GM12878 (cell line): Measurements from ENCODE around the gene SPATS1. TPM values are rescaled to one million over a fixed set of nuclear protein-coding genes. Genes with fewer than 3 reads are reported as not detected.

ENCODE experiments used
- ATAC-seq: fragments of 200-7000 bp; cut with Tn5 transposase; 3 replicates; pipeline ENCODE4 v1.9.1; 2020; ENCODE audit warnings: mild to moderate bottlenecking, moderate library complexity
- BruUV-seq: library from RNA; stranded (reverse); fragments of 400-500 nt; replicated peaks from 2 replicates; lab custom pipeline; 2021; lab: Mats Ljungman, UMichigan
- CTCF ChIA-PET: fragments of 300-600 bp; sonication (Branson Sonifier 250); formaldehyde crosslinking; extraction: SDS; loops from one replicate; lab custom pipeline; 2021; ENCODE audit warnings: inconsistent platforms; lab: Yijun Ruan, JAX
- POLR2A ChIA-PET: fragments of 350-600 bp; formaldehyde crosslinking; extraction: SDS; loops from one replicate; lab custom pipeline; 2021; ENCODE audit warnings: inconsistent platforms; lab: Charles Lee
- RAD21 ChIA-PET: fragments of 300-600 bp; sonication (Branson Sonifier 250); formaldehyde crosslinking; loops from one replicate; lab custom pipeline; 2023; ENCODE audit warnings: antibody characterized with exemption; ENCODE audit not compliant: unreplicated experiment; lab: Charles Lee
- SMC1A ChIA-PET: fragments of 300-600 bp; sonication (Branson Sonifier 250); formaldehyde crosslinking; loops from one replicate; lab custom pipeline; 2023; ENCODE audit not compliant: unreplicated experiment, uncharacterized antibody; lab: Charles Lee
- DNase-seq: peaks from one replicate; pipeline ENCODE4 v3.0.0-alpha.2; 2011; ENCODE audit warnings: low read depth, low spot score
- FAIRE-seq: peaks from 3 replicates; lab custom pipeline; 2011; peaks lifted over from hg19 to GRCh38; lab: Jason Lieb, UNC
- H2AFZ ChIP-seq: 2 replicates; pipeline ENCODE4 v1.6.0; 2011; ENCODE audit warnings: low read depth, low read length, control low read depth; ENCODE audit not compliant: control insufficient read depth
- H3K27ac ChIP-seq: 2 replicates; pipeline ENCODE4 v1.5.1; 2011; ENCODE audit warnings: control low read depth; ENCODE audit not compliant: control insufficient read depth, insufficient read depth
- H3K27me3 ChIP-seq, 2 experiments: replicated peaks in 1 of 2; 2 replicates each; pipeline versions ENCODE4 v1.6.0 to v1.6.1; 2011; ENCODE audit warnings: low read length in 1 of 2; ENCODE audit not compliant: control insufficient read depth in 2 of 2, insufficient read depth in 2 of 2
- H3K36me3 ChIP-seq, 2 experiments: 2 replicates each; pipeline ENCODE4 v1.5.1; 2011; ENCODE audit warnings: low read length in 1 of 2; ENCODE audit not compliant: control insufficient read depth in 2 of 2, insufficient read depth in 2 of 2
- H3K4me1 ChIP-seq: 2 replicates; pipeline ENCODE4 v1.6.1; 2011; ENCODE audit warnings: mild to moderate bottlenecking, low read length, moderate library complexity, mixed read lengths; ENCODE audit not compliant: control insufficient read depth, insufficient read depth
- H3K4me2 ChIP-seq: 2 replicates; pipeline ENCODE4 v1.6.0; 2011; ENCODE audit warnings: control low read depth; ENCODE audit not compliant: control insufficient read depth, insufficient read depth
- H3K4me3 ChIP-seq: fragments of 200-600 bp; sonication (generic); 2 replicates; pipeline ENCODE4 v1.5.1; 2016
- H3K79me2 ChIP-seq: 2 replicates; pipeline ENCODE4 v1.6.0; 2011; ENCODE audit warnings: low read length; ENCODE audit not compliant: control insufficient read depth, insufficient read depth
- H3K9ac ChIP-seq: 2 replicates; pipeline ENCODE4 v1.8.0; 2011; ENCODE audit warnings: low read length, control low read depth, mixed read lengths; ENCODE audit not compliant: control insufficient read depth, insufficient read depth
- H3K9me3 ChIP-seq: replicated peaks from 3 replicates; pipeline ENCODE4 v1.5.1; 2011; ENCODE audit warnings: mild to moderate bottlenecking, low read length; ENCODE audit not compliant: control insufficient read depth, insufficient read depth
- H4K20me1 ChIP-seq: 2 replicates; pipeline ENCODE4 v1.6.0; 2011; ENCODE audit not compliant: control insufficient read depth, insufficient read depth
- BCL3 ChIP-seq: IDR thresholded peaks from 2 replicates; pipeline ENCODE4 v1.6.1; 2011; ENCODE audit warnings: borderline replicate concordance, low read depth, mild to moderate bottlenecking, moderate library complexity, low read length; ENCODE audit not compliant: insufficient read depth, poor library complexity, severe bottlenecking
- BHLHE40 ChIP-seq, 2 experiments: fragments of 450-650 bp in 1 of 2; IDR thresholded peaks; 2 replicates each; pipeline ENCODE4 v1.6.1; 2011 to 2017; ENCODE audit warnings: low read depth in 2 of 2, borderline replicate concordance in 1 of 2, improper control_type of control experiment in 1 of 2, low read length in 1 of 2, mild to moderate bottlenecking in 1 of 2
- BRCA1 ChIP-seq: IDR thresholded peaks from 2 replicates; pipeline ENCODE4 v1.6.1; 2011; ENCODE audit warnings: low read depth, low read length, improper control_type of control experiment
- CBX5 ChIP-seq: sonication (generic); IDR thresholded peaks from 2 replicates; pipeline ENCODE4 v1.6.1; 2016; ENCODE audit warnings: low read depth, moderate library complexity, mild to moderate bottlenecking, inconsistent platforms
- CREB1 ChIP-seq: IDR thresholded peaks from 2 replicates; pipeline ENCODE4 v1.6.1; 2012; ENCODE audit warnings: low read depth, mild to moderate bottlenecking, inconsistent platforms
- DPF2 ChIP-seq: fragments of 450-650 bp; IDR thresholded peaks from 2 replicates; pipeline ENCODE4 v1.6.1; 2017; ENCODE audit warnings: mild to moderate bottlenecking
- EP300 ChIP-seq, 2 experiments: fragments of 150-350 bp in 1 of 2; IDR thresholded peaks; 2 replicates each; pipeline ENCODE4 v1.6.1; 2011 to 2012; ENCODE audit warnings: low read depth in 2 of 2, low read length in 2 of 2, borderline replicate concordance in 1 of 2, improper control_type of control experiment in 1 of 2, inconsistent platforms in 1 of 2; ENCODE audit not compliant: control insufficient read depth in 1 of 2
- FOXK2 ChIP-seq: fragments of 450-650 bp; IDR thresholded peaks from 2 replicates; pipeline ENCODE4 v1.6.1; 2017; ENCODE audit warnings: mild to moderate bottlenecking, moderate library complexity
- HSF1 ChIP-seq: fragments of 150-350 bp; IDR thresholded peaks from 2 replicates; pipeline ENCODE4 v1.6.1; 2014; ENCODE audit warnings: mild to moderate bottlenecking, low read depth, low read length
- IKZF1 ChIP-seq: fragments of 450-650 bp; conservative IDR thresholded peaks from 2 replicates; pipeline ENCODE4 v1.6.1; 2017; ENCODE audit warnings: antibody characterized with exemption, mild to moderate bottlenecking
- MEF2B ChIP-seq: fragments of 450-650 bp; IDR thresholded peaks from 2 replicates; pipeline ENCODE4 v1.6.1; 2018; ENCODE audit warnings: mild to moderate bottlenecking, moderate library complexity; ENCODE audit not compliant: partially characterized antibody, poor library complexity, severe bottlenecking
- MYB ChIP-seq: fragments of 150-350 bp; IDR thresholded peaks from 2 replicates; pipeline ENCODE4 v1.6.1; 2014; ENCODE audit warnings: mild to moderate bottlenecking, low read depth, low read length, borderline replicate concordance
- NBN ChIP-seq: fragments of 450-650 bp; IDR thresholded peaks from 2 replicates; pipeline ENCODE4 v1.6.1; 2016
- NFYA ChIP-seq: IDR thresholded peaks from 2 replicates; pipeline ENCODE4 v1.6.1; 2011; ENCODE audit warnings: low read depth, mild to moderate bottlenecking, low read length, improper control_type of control experiment, borderline replicate concordance
- NR2C2 ChIP-seq: IDR thresholded peaks from 2 replicates; pipeline ENCODE4 v1.6.1; 2011; ENCODE audit warnings: borderline replicate concordance, low read depth; ENCODE audit not compliant: control insufficient read depth, insufficient read length
- NRF1 ChIP-seq: conservative IDR thresholded peaks from 2 replicates; pipeline ENCODE4 v1.6.1; 2011; ENCODE audit warnings: mild to moderate bottlenecking, low read depth, low read length, improper control_type of control experiment
- PAX8 ChIP-seq: fragments of 450-650 bp; IDR thresholded peaks from 2 replicates; pipeline ENCODE4 v1.6.1; 2017; ENCODE audit warnings: mild to moderate bottlenecking, moderate library complexity
- POLR2A ChIP-seq: IDR thresholded peaks from 2 replicates; pipeline ENCODE4 v1.6.1; 2011; ENCODE audit warnings: low read depth, mild to moderate bottlenecking, low read length
- SMAD5 ChIP-seq: IDR thresholded peaks from 2 replicates; pipeline ENCODE4 v1.6.1; 2016; ENCODE audit warnings: antibody characterized with exemption, low read depth
- STAT3 ChIP-seq: IDR thresholded peaks from 2 replicates; pipeline ENCODE4 v1.6.1; 2011; ENCODE audit warnings: low read depth, low read length, improper control_type of control experiment
- WGBS: methylation state at CpG from one replicate; pipeline ENCODE4 v1.1.6; 2016; ENCODE audit warnings: low lambda C conversion rate; ENCODE audit not compliant: insufficient replicate concordance, insufficient coverage; ENCODE audit errors: missing lambda C conversion rate; 5-methylcytosine and 5-hydroxymethylcytosine counted together
- in situ Hi-C: fragments of 300-500 bp; cut with MboI; formaldehyde crosslinking; loops from 9 replicates; pipeline ENCODE4 v1.14.3; 2018; ENCODE audit warnings: mixed read lengths
- intact Hi-C: fragments of 100-400 bp; cut with micrococcal nuclease; formaldehyde crosslinking; loops from one replicate; pipeline ENCODE4 v1.14.2; 2022; ENCODE audit not compliant: unreplicated experiment
- polyA plus RNA-seq, 11 experiments: library from polyadenylated mRNA; depleted of rRNA in 4 of 11; unstranded in 6 of 11; stranded (reverse) in 5 of 11; fragments of >200 nt; fragmentation: Nextera tagmentation in 4 of 11; fragmentation: Illumina TruSeq in 1 of 11; extraction: Ambion mirVana in 4 of 11; extraction: Trizol in 1 of 11; gene quantifications; 1 replicate in 1 of 11; 2 replicates in 10 of 11; pipeline versions ENCODE4 v1.2.1 to v1.2.3, GENCODE V29; 2011 to 2016; ENCODE audit warnings: inconsistent platforms in 2 of 11, missing spikeins in 2 of 11, low read depth in 1 of 11
- total RNA-seq, 4 experiments: library from RNA; depleted of rRNA in 3 of 4; stranded (reverse); fragments of >200 nt in 3 of 4; fragmentation: Illumina TruSeq in 1 of 4; extraction: Trizol in 1 of 4; gene quantifications; 2 replicates each; pipeline versions ENCODE4 v1.2.1 to v1.2.3, GENCODE V29; 2013 to 2021

Gene SPATS1
- total and polyA plus RNA-seq, 10 of the 15 experiments (the other 5 are each of a cell fraction or from before 2014, with no cell fraction given) = 0.12 TPM; not detected in 9

- TF ChIP-seq HSF1 = no peak
- no peak for TF ChIP-seq BRCA1
- TF ChIP-seq NR2C2 = no peak
- no peak for TF ChIP-seq IKZF1
- no peak for TF ChIP-seq BCL3
- no peak for TF ChIP-seq POLR2A
- TF ChIP-seq STAT3 = no peak
- no peak for TF ChIP-seq NBN
- TF ChIP-seq DPF2 = no peak
- TF ChIP-seq BHLHE40 (IDR thresholded peaks at IDR 0.05; ENCODE audit: borderline replicate concordance in 1 of 2, low read depth in 2 of 2, low read length in 1 of 2) = no peak
- TF ChIP-seq MYB = no peak
- no peak for TF ChIP-seq CREB1
- TF ChIP-seq MEF2B = no peak
- no peak for TF ChIP-seq CBX5
- TF ChIP-seq EP300 (IDR thresholded peaks at IDR 0.05; ENCODE audit: borderline replicate concordance in 1 of 2, control insufficient read depth in 1 of 2, low read depth in 2 of 2, low read length in 2 of 2) = no peak
- no peak for TF ChIP-seq PAX8
- TF ChIP-seq NFYA = no peak
- no peak for TF ChIP-seq NRF1
- no peak for TF ChIP-seq FOXK2
- TF ChIP-seq SMAD5 = no peak
- H2AFZ ChIP-seq = no peak overlapping the region
- no peaks in the 10 kb centered on the region for H3K79me2 ChIP-seq
- no TSS peak for BruUV-seq
- H3K4me3 ChIP-seq = no peak overlapping the region
- peaks cover 0 to 3% of the 10 kb centered on the region in 2 experiments; a peak in 2 of 4 replicates for H3K27me3 ChIP-seq
- no peak overlapping the region for H3K4me2 ChIP-seq
- ATAC-seq (no peak), FAIRE-seq (no peak), DNase-seq (no peak)
- ChIA-PET SMC1A (no interaction called here), POLR2A (no interaction called here), RAD21 (no interaction called here), CTCF (no interaction called here)
- in situ Hi-C loops (no loop called here), intact Hi-C loops (no loop called here)
- no peaks in the 10 kb centered on the region for H4K20me1 ChIP-seq
- WGBS = 54% methylated on average over 3 of the region's 3 CpGs
- H3K9me3 ChIP-seq = no peaks in the 10 kb centered on the region; the same call in 2 of the 3 replicates
- no peak overlapping the region for H3K9ac ChIP-seq
- no peaks in the 10 kb centered on the region for H3K4me1 ChIP-seq
- H3K36me3 ChIP-seq = no peaks in the 10 kb centered on the region
- H3K27ac ChIP-seq = no peak overlapping the region
Measured at GRCh38 chr6:44359973-44360372, 17.5 kb downstream of the SPATS1 start.
